GM12874 (cell line): ENCODE measurements around the gene PLEKHD1.
A peak's percentile ranks its signal among the peaks of the same experiment; 100 is the strongest.

Source experiments
- TF ChIP-seq, protein P1 (sequence below): IDR thresholded peaks from 2 replicates; pipeline ENCODE4 v1.5.1; 2011; ENCODE audit warnings: low read depth, mild to moderate bottlenecking, control low read depth, low read length, moderate library complexity; ENCODE audit not compliant: insufficient read depth

Gene PLEKHD1

DNA sequence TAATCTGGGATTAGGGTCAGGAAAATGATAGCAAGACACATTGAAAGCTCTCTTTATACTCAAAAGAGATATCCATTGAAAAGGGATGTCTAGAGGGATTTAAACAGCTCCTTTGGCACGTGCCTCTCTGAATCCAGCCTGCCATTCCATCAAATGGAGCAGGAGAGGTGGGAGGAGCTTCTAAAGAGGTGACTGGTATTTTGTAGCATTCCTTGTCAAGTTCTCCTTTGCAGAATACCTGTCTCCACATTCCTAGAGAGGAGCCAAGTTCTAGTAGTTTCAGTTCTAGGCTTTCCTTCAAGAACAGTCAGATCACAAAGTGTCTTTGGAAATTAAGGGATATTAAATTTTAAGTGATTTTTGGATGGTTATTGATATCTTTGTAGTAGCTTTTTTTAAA is 25.4 kb upstream of the PLEKHD1 start:
- TF ChIP-seq, protein P1, sequence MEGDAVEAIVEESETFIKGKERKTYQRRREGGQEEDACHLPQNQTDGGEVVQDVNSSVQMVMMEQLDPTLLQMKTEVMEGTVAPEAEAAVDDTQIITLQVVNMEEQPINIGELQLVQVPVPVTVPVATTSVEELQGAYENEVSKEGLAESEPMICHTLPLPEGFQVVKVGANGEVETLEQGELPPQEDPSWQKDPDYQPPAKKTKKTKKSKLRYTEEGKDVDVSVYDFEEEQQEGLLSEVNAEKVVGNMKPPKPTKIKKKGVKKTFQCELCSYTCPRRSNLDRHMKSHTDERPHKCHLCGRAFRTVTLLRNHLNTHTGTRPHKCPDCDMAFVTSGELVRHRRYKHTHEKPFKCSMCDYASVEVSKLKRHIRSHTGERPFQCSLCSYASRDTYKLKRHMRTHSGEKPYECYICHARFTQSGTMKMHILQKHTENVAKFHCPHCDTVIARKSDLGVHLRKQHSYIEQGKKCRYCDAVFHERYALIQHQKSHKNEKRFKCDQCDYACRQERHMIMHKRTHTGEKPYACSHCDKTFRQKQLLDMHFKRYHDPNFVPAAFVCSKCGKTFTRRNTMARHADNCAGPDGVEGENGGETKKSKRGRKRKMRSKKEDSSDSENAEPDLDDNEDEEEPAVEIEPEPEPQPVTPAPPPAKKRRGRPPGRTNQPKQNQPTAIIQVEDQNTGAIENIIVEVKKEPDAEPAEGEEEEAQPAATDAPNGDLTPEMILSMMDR = no peak

DNA sequence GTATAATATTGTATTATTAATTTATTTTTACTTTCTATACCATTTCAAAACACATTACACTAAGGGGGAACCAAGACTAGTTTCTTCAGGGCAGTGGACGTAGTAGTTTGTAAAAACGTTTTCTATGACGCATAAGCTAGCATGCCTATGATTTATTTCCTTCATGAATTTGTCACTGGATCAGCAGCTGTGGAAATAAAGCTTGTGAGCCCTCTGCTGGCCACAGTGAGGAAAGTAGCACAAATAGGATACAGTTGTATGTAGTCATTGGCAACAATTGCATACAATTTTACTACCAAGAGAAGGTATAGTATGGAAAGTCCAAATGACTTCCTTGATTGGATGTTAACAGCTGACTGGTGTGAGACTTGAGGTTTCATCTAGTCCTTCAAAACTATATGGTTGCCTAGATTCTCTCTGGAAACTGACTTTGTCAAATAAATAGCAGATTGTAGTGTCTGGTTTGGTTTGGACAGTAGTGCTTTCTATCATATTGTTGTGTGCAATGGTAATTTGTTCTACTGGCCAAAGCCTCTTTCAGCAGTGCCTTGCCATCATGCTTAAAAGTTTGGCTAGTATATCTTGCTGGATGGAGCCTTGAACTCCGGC is 24.3 kb upstream of the PLEKHD1 start:
- TF ChIP-seq, protein P1 = peak; percentile 57

DNA sequence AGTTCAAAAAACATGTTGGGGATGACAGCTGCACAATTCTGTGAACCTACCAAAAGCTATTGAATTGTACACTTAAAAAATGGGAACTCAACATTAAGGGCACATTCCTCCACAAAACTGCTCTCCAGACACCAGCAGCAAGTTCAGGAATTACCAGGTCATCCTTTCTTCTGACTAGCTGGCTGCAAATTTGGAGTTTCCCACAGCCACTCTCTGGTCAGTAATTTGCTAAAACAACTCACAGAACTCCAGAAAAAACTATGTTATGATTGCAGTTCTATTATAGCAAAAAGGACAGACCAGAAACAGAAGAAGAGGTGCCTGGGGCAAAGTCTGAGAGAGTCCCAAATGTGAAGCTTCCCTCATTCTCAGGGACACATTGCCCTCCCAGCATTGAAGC is 20.1 kb upstream of the PLEKHD1 start:
- TF ChIP-seq, protein P1 = no peak

DNA sequence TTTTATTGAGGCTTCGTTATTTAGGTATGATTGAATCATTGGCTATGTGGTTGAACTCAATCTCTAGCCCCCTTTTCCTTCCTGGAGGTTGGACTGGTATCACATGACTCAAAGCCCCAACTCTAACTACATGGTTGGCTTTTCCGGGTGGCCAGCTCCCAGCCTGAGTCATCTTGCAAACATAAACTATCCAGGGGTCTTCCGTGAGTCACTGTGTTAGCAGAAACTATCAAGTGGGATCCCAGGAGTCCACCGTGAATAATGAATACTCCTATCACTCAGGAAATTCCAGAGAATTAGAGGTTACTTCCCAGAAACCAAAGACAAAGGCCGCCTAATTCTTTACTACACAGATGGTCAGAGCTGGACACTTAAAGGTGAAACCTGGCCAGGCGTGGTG is 19.7 kb upstream of the PLEKHD1 start:
- TF ChIP-seq, protein P1 = no peak

DNA sequence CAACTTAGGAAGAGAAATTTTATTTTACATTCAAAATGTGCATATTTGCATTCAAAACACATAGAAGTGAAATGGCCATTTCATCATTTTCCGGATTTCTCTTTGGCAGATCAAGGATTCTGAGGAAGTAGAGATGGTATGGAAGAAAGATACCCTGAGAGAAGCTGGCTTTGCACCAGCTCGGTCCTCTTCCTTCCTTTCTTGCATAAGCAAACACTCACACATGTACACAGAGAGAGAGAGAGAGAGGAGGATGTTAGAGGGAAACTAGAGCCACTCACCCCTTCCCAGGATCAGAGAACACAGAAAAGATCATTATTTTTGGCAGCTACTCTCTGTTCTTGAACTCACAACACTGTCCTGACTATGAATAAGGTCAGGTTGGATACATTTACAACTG is 15.6 kb upstream of the PLEKHD1 start:
- TF ChIP-seq, protein P1 = no peak

DNA sequence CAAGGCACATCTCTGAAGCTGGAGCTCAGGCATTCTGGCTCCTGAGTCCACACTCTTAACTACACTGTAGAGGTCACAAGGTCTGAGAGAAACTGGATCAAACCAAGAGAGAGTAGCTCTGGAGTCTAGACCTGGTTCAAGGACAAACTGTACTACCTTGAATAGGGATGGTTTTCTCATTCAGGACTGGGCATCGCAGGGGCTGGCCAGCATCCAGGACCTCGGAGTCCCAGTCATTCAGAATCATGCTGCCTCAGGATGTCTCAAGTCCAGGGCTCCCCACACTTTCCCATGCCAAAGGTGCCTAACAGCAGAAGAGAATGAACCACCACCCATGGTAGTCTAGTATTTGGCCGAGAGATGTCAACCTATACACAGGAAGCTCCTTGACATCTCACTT is 13.1 kb upstream of the PLEKHD1 start:
- TF ChIP-seq, protein P1 = no peak

DNA sequence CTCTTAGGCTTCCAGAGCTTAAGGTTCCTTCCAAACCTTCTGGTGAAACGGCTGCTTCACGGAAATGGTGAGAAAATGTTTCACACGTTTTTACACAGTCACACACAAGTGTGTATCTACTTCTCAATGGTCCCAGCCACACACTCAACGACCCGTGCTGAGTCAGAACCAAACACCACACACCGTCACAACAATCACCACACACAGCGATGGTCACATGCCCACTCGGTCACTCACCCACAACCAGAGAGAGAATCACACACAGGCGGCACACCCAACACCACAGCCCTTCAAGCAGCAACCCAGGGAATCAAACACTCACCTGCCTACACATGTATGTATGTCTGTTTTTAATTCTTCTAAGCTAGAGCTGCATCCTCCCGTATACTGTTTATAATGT is 12.6 kb upstream of the PLEKHD1 start:
- TF ChIP-seq, protein P1 = no peak
